Lower leg skin (tissue), 3 donors: ENCODE measurements around the gene MPZL3.

ENCODE experiments used
- POLR2A ChIP-seq, 2 donors: fragments of 450-650 bp; IDR thresholded peaks; one replicate each; pipeline ENCODE4 v1.6.1; 2016 to 2017; ENCODE audit warnings: antibody characterized with exemption in 2 of 2, mild to moderate bottlenecking in 1 of 2, moderate library complexity in 1 of 2
- TF ChIP-seq, protein P1 (sequence below), 3 donors: fragments of 450-650 bp; IDR thresholded peaks; one replicate each; pipeline ENCODE4 v1.5.1; 2016; ENCODE audit warnings: antibody characterized with exemption in 3 of 3, mild to moderate bottlenecking in 3 of 3, moderate library complexity in 2 of 3

DNA sequence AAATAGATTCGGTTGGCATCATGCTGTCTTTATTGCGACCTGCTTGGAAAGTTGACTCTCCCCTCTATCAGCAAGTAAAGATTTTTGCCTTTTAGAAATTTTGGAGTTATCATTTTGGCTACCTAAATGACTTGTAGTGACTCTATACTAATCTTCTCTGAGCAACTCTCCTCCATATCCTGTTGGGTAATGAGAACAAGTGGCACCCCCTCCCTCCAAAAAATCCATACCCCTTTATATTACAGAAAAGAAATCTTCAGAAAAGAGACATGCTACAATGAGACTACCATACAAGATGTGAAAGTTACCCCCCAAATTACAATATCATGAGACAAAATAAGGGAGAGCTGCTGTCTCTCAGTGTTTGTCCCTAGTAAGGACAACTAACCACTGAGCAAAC, 28.6 kb downstream of the MPZL3 start:
- no peak for TF ChIP-seq POLR2A (IDR thresholded peaks at IDR 0.05)
- TF ChIP-seq, protein P1, sequence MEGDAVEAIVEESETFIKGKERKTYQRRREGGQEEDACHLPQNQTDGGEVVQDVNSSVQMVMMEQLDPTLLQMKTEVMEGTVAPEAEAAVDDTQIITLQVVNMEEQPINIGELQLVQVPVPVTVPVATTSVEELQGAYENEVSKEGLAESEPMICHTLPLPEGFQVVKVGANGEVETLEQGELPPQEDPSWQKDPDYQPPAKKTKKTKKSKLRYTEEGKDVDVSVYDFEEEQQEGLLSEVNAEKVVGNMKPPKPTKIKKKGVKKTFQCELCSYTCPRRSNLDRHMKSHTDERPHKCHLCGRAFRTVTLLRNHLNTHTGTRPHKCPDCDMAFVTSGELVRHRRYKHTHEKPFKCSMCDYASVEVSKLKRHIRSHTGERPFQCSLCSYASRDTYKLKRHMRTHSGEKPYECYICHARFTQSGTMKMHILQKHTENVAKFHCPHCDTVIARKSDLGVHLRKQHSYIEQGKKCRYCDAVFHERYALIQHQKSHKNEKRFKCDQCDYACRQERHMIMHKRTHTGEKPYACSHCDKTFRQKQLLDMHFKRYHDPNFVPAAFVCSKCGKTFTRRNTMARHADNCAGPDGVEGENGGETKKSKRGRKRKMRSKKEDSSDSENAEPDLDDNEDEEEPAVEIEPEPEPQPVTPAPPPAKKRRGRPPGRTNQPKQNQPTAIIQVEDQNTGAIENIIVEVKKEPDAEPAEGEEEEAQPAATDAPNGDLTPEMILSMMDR (IDR thresholded peaks at IDR 0.05): no peak
